SKM-1 treated with dmso at 0.1 percent for 144 hours (cell line): Measurements from ENCODE around the gene ACTN1.
A peak's percentile ranks its signal among the peaks of the same experiment; 100 is the strongest.

Source experiments
- DNase-seq: peaks from one replicate; lab custom pipeline; 2025; ENCODE audit not compliant: unreplicated experiment; lab: John Stamatoyannopoulos, UW

The ACTN1 gene

DNA sequence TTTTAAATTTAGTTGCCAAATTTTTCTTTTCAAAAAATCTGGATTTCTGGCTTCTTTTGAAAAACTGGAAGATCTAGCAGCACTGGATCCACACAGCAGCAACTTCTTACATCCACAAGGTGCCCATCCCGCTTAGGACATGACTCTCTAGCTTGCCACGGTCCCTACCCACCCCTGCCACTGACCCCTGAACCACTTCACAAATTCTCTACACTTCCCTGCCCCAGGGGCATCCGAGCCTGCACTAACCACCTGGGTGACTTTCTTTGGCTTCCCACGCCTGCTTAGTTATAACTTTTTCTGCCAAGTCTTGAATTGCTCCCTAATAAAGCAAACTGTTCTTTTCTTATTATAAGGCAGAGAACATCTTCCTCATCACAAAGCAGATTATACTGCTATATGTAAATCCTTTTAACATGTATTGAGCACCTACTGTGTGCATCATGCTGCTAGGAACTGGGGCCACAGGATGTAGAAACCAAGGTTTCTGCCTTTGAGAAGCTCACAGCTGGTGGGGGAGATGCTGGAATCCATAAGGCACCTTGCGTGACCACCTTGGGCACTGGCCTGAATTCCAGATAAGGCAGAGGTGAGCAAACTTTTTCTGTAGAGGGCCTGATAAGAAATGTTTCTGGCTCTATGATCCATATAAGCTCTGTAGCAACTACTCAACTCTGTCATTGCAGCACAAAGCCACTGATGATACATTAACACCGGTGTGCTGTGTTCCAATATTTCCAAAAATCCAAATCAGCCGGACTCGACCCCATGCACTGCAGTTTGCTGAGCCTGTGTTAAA, 59.8 kb downstream of the ACTN1 start:
- DNase-seq, result no peak

DNA sequence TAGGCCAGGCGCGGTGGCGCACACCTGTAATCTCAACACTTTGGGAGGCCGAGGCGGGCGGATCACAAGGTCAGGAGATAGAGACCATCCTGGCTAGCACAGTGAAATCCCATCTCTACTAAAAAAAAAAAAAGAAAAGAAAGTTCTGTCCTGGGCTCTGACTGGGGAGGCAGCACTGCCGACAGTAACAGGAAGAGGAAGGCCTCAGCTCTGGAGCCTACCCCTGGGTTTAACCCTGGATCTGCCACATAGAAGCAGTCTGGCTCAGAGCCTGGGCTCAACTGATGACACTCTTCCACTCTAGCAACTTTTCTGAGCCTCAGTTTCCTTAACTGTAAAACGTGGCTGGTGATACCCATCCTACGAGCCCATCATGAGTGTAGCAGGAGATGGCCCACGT, 60.5 kb downstream of the ACTN1 start:
- DNase-seq, result no peak

- DNase-seq, result no peak
These were observed 62.7 kb downstream of the ACTN1 start for GRCh38 chr14:68916358-68916941.

- no peak for DNase-seq
These were observed 65.6 kb downstream of the ACTN1 start for GRCh38 chr14:68913516-68913915.

DNA sequence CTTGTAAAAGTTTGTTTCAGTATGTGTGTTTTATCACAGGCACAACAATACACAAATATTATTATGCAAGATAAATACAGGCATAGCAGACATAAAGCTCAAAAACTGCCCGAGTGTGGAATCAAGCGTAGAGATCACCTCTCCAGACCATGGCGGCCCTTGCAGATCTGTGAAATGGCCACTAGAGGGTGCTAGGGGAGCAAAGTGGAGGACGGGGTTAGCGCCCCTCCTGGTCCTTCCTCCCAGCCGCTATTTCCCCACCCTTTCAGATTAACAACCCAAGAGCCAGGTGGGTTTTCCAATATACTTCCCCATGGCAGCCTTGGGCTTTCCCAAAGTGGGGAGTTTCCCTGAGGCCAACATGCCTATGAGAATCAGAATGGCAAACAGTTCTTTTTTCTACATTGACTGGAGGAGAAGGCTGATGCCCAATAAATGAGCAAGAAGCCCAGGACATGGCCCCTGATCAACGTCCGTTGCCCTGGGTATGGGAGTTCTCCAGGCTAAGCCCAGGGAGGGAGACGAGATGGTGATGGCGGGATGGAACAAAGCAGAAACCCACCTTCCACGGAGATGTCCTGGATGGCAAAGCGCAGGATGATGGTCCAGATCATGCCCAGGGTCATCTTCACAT, 67.4 kb downstream of the ACTN1 start:
- DNase-seq, result peak; percentile 24

DNA sequence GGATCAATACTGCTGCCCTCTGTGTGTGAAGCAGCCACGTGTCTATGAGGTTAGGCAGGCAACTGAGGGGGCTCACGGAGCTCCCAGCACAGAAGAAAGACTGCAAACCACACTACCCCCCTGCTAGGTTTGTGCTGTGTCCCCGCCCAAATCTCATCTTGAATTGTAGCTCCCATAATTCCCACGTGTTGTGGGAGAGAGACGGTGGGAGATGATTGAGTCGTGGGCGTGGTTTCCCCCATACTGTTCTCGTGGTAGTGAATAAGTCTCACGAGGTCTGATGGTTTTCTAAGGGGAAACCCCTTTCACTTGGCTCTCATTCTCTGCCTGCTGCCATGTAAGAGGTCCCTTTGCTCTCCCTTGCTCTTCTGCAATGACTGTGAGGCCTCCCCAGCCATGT, 68.6 kb downstream of the ACTN1 start:
- DNase-seq, result no peak

- no peak for DNase-seq
These were observed 70.3 kb downstream of the ACTN1 start for GRCh38 chr14:68908803-68909202.

GRCh38 chr14:68908201-68908600, 70.9 kb downstream of the ACTN1 start:
- DNase-seq, result no peak

GRCh38 chr14:68906439-68906838, 72.7 kb downstream of the ACTN1 start:
- no peak for DNase-seq

DNA sequence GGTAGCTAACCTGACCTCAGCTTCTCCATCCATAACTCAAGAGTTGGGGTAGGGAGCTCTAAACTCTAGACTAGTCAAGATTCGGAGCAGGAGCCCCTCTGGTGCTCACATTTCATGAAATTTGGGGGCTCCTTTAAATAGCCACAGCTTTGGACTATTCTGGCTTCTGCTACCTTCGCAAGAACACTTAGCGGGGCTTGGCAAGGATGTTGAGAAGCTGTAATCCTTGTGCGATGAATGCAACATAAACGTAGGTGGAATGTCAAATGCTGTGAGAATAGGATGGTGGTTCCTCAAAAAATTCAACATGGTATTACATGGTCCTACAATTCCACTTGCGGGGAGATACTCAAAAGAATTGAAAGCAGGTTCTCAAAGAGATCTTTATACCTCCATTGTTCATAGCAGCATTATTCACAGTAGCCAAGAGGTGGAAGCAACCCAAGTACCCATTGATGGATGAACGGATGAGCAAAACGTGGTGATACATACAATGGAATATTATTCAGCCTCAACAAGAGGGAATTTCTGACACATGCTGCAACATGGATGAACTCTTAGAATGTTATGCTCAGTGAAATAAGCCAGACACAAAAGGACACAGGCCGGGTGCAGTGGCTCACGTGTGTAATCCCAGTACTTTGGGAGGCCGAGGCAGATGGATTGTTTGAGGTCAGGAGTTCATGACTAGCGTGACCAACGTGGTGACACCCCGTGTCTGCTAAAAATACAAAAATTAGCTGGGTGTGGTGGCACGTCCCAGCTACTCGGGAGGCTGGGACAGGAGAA, 73.8 kb downstream of the ACTN1 start:
- DNase-seq, result no peak

DNA sequence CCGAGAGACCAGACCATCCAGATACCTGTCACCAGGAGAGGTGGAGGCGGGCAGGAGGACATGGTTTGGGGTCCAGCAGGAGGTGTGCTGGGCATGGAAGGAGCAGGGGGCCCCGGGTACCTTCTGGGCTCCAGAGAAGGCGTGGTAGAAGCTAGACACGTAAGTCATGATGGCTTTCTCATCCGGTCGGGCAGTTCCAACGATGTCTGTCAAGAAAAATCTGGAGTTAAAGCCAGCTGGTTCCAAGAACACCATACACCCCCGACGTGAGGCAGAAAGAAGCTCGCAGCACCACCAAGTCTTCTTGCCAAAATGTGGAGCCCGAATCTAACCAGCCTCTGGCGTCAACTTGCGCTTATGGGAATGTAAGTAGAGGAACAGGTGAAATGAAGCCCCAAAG, 76.7 kb downstream of the ACTN1 start:
- DNase-seq, result no peak

DNA sequence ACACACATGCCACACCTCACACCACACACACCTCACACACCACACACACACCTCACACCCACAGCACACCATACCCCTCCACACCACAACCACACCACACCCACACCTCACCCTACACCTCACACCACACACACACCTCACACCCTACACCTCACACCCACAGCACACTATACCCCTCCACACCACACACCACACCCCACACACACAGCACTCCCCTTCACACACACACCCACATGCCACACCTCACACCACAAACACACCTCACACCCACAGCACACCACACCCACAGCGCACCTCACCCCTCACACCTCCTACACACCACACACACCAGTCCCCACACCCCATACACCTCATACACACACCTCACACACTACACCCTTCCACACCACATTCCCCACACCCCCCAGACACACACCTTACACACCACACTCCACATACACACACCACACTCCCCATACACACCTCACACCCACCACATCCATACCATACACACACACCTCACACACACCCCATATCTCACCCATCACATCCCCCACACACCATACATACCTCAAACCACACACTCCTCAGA, 80.0 kb downstream of the ACTN1 start:
- no peak for DNase-seq

- no peak for DNase-seq
These were observed 80.7 kb downstream of the ACTN1 start for GRCh38 chr14:68898248-68899032.

- DNase-seq, result peak; percentile 5
These were observed 81.4 kb downstream of the ACTN1 start for GRCh38 chr14:68897559-68898155.

GRCh38 chr14:68896132-68896531, 83.0 kb downstream of the ACTN1 start:
- no peak for DNase-seq

- no peak for DNase-seq
These were observed 84.0 kb downstream of the ACTN1 start for GRCh38 chr14:68894802-68895703.

- DNase-seq, result no peak
These were observed 85.0 kb downstream of the ACTN1 start for GRCh38 chr14:68894123-68894522.

GRCh38 chr14:68893566-68893965, 85.5 kb downstream of the ACTN1 start:
- DNase-seq, result no peak

DNA sequence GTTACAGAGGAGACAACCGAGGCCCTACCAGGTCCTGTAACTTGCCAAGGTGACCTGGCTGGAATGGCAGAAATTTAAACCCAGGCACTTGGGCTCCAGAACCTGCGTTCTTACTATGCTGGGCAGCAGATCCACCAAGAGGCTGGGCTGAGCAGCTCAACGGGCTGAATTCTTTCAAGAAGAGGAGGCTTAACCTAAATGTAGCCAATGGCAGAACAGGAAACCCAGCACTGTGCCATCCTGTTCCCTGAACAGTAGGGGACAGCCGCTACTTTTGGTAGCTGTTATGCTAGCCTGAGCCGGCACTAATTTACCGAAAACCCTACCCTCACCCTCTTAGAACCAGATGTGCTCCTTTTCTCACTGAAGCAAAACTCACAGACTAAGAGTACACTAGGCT, 86.1 kb downstream of the ACTN1 start:
- no peak for DNase-seq
